ENCODE data around the gene PSMC6.

DNA sequence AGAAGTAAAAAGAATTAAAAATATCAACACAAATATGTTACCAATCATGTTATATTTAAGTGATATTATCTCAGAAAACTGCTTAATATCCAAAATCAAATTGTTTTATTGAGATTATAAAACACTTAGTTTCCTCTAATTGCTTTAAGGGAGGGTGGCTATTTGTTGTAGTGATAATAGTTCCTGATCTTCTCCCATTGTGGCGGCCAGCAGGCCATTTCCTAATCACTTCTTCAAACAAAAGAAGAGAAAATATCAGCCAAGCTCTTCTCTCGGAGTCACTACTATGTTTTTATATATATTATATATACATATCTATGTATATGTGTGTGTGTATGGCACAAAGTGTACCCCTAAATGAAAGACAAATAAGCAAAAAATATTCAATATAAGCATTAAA, 43.1 kb upstream of the PSMC6 start:
- TF ChIP-seq ZFP3 (CRISPR knock-in tag; IDR thresholded peaks at IDR 0.05) (no peak), SNAI2 (CRISPR knock-in tag; IDR thresholded peaks at IDR 0.05) (no peak), ZNF70 (CRISPR knock-in tag; IDR thresholded peaks at IDR 0.05) (no peak), TCF4 (CRISPR knock-in tag; IDR thresholded peaks at IDR 0.05; ENCODE audit: borderline replicate concordance) (peak; percentile 50; the same call in 1 of the 2 replicates), ZC3H10 (CRISPR knock-in tag; IDR thresholded peaks at IDR 0.05) (no peak)
